ENCODE results near the gene CBS. TPM values are rescaled to one million over a fixed set of nuclear protein-coding genes. Genes with fewer than 3 reads are reported as not detected.
"Not testable (repeated sequence)": the region's sequence is repeated elsewhere in the genome, so short reads cannot be mapped to it uniquely, and the experiment has no call there.

The CBS gene
- total and polyA plus RNA-seq, 2 of the 13 experiments (the other 11 are each of a cell fraction or from before 2014, with no cell fraction given), result 64.7 to 99.3 TPM

GRCh38 chr21:43037918-43038658 is 37.5 kb downstream of the CBS start:
- intact Hi-C loops (cut with micrococcal nuclease; ENCODE audit: unreplicated experiment); H3K79me2 ChIP-seq (ENCODE audit: insufficient read depth, low read length); BruUV-seq (replicated peaks); H4K20me1 ChIP-seq (ENCODE audit: insufficient read depth, low read length); CTCF ChIA-PET (ENCODE audit: low intra/inter-chr PET ratio, low total read pairs); H3K4me3 ChIP-seq (replicated peaks in 1 of 3; ENCODE audit: insufficient read depth in 1 of 3, low read depth in 2 of 3, low read length in 3 of 3); in situ Hi-C loops (cut with HindIII; ENCODE audit: extremely low pct_ligation_motif_present, low pct_unique_long_range_greater_than_20kb); POLR2A ChIA-PET; H3K4me1 ChIP-seq (ENCODE audit: insufficient read depth, low read length); H3K9ac ChIP-seq (ENCODE audit: insufficient read depth, low read depth, low read length); H3K4me2 ChIP-seq (ENCODE audit: low read depth, low read length); DNase-seq (ENCODE audit: low spot score); H3K27ac ChIP-seq (ENCODE audit: extremely low read length, insufficient read depth, low read length); H3K9me3 ChIP-seq (ENCODE audit: low read length); H3K27me3 ChIP-seq (ENCODE audit: control insufficient read depth in 1 of 2, insufficient read depth in 2 of 2, low read length in 2 of 2); H2AFZ ChIP-seq (ENCODE audit: low read length); H3K36me3 ChIP-seq (replicated peaks in 1 of 2; ENCODE audit: control insufficient read depth in 1 of 2, insufficient read depth in 2 of 2, low read length in 2 of 2); FAIRE-seq; ATAC-seq: not testable (repeated sequence)
- 89% methylated on average over 13 of the region's 19 CpGs for WGBS (ENCODE audit: low lambda C conversion rate)

GRCh38 chr21:43036889-43037288 is 38.7 kb downstream of the CBS start:
- H3K36me3 ChIP-seq (replicated peaks in 1 of 2; ENCODE audit: control insufficient read depth in 1 of 2, insufficient read depth in 2 of 2, low read length in 2 of 2); in situ Hi-C loops (cut with HindIII; ENCODE audit: extremely low pct_ligation_motif_present, low pct_unique_long_range_greater_than_20kb); H3K9ac ChIP-seq (ENCODE audit: insufficient read depth, low read depth, low read length); intact Hi-C loops (cut with micrococcal nuclease; ENCODE audit: unreplicated experiment); H2AFZ ChIP-seq (ENCODE audit: low read length); DNase-seq (ENCODE audit: low spot score); H3K4me2 ChIP-seq (ENCODE audit: low read depth, low read length); H3K27me3 ChIP-seq (ENCODE audit: control insufficient read depth in 1 of 2, insufficient read depth in 2 of 2, low read length in 2 of 2); POLR2A ChIA-PET; FAIRE-seq; CTCF ChIA-PET (ENCODE audit: low intra/inter-chr PET ratio, low total read pairs); H3K79me2 ChIP-seq (ENCODE audit: insufficient read depth, low read length); BruUV-seq (replicated peaks); H3K9me3 ChIP-seq (ENCODE audit: low read length); H4K20me1 ChIP-seq (ENCODE audit: insufficient read depth, low read length); H3K4me1 ChIP-seq (ENCODE audit: insufficient read depth, low read length); H3K4me3 ChIP-seq (replicated peaks in 1 of 3; ENCODE audit: insufficient read depth in 1 of 3, low read depth in 2 of 3, low read length in 3 of 3); H3K27ac ChIP-seq (ENCODE audit: extremely low read length, insufficient read depth, low read length); ATAC-seq: not testable (repeated sequence)
- 94% methylated on average over 11 of the region's 17 CpGs for WGBS (ENCODE audit: low lambda C conversion rate)

- Histone ChIP-seq H3K9ac (ENCODE audit: insufficient read depth, low read depth, low read length) (no peak overlapping the region), H3K27me3 (ENCODE audit: control insufficient read depth in 1 of 2, insufficient read depth in 2 of 2, low read length in 2 of 2) (no peaks in the 10 kb centered on the region), H4K20me1 (ENCODE audit: insufficient read depth, low read length) (no peaks in the 10 kb centered on the region), H3K4me3 (replicated peaks in 1 of 3; ENCODE audit: insufficient read depth in 1 of 3, low read depth in 2 of 3, low read length in 3 of 3) (no peak overlapping the region), H2AFZ (ENCODE audit: low read length) (no peak overlapping the region), H3K79me2 (ENCODE audit: insufficient read depth, low read length) (no peaks in the 10 kb centered on the region), H3K4me2 (ENCODE audit: low read depth, low read length) (no peak overlapping the region), H3K4me1 (ENCODE audit: insufficient read depth, low read length) (no peaks in the 10 kb centered on the region), H3K36me3 (replicated peaks in 1 of 2; ENCODE audit: control insufficient read depth in 1 of 2, insufficient read depth in 2 of 2, low read length in 2 of 2) (peaks cover 1 to 13% of the 10 kb centered on the region in 2 experiments; a peak in 3 of 5 replicates), H3K9me3 (ENCODE audit: low read length) (no peaks in the 10 kb centered on the region), H3K27ac (ENCODE audit: extremely low read length, insufficient read depth, low read length) (no peak overlapping the region)
- CTCF ChIA-PET (ENCODE audit: low intra/inter-chr PET ratio, low total read pairs), result no interaction called here
- ATAC-seq (no peak), FAIRE-seq (no peak), DNase-seq (ENCODE audit: low spot score) (no peak)
- in situ Hi-C loops (cut with HindIII; ENCODE audit: extremely low pct_ligation_motif_present, low pct_unique_long_range_greater_than_20kb), result no loop called here
- 91% methylated on average over 4 of the region's 5 CpGs for WGBS (ENCODE audit: low lambda C conversion rate)
- intact Hi-C loops (cut with micrococcal nuclease; ENCODE audit: unreplicated experiment), result no loop called here
- TF ChIP-seq ZNF34 (CRISPR knock-in tag; IDR thresholded peaks at IDR 0.05; ENCODE audit: borderline replicate concordance), result no peak
- BruUV-seq (replicated peaks), result no TSS peak
- POLR2A ChIA-PET, result no interaction called here
Measured at GRCh38 chr21:43034826-43035225, 40.8 kb downstream of the CBS start.
